GM18951 (cell line): ENCODE data around the gene TYK2.

Source experiments
- POLR2A ChIP-seq: IDR thresholded peaks from 4 replicates; pipeline ENCODE4 v1.6.1; 2011; ENCODE audit warnings: mild to moderate bottlenecking; ENCODE audit not compliant: insufficient read length, insufficient read depth; ENCODE audit errors: extremely low read depth
- in situ Hi-C: fragments of 300-500 bp; cut with MboI; formaldehyde crosslinking; loops from one replicate; pipeline ENCODE4 v1.12.0; 2022; ENCODE audit warnings: low sequenced_read_pairs, mixed read lengths, inconsistent platforms; ENCODE audit not compliant: unreplicated experiment

Gene TYK2

DNA sequence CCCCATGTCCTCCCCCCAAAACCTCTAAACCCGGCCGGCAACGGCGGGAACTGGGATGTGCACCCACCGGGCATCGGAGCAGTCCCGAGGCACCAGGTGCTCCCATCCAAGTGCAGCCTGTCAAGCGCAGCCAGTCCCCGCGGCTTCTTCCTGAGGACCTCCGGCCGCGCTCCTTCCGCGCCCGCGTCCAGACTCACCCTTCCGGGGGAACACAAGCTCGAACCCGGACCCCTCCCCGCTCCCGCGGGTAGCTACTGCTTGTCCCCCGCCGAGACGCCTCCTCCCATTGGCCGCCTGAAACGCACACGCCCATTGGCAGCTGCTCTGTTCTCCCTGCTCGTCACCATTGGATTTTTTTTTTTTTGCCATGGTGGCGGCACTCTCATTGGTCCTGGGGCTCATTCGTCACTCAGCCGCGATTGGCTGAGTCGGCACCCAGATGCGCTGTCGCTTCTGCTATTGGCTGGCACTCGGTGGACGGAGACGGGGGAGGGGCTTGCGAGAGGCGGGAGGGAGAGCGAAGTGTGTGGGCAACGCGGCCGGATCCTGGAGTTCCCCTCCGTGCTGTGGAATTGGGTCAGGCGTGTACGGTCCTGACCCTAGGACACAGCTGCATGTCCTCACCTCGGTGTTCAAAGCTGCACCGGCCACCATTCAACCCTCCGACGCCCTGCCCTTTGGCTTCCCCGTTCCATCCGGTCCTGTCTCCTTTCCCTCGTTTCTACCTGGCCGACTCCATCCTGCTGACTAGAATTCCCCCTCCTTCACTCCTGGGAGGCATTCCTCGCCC, at the start of gene TYK2:
TSS of gene TYK2 (minus strand) at position 260 of the 790 bp plus-strand sequence. CDS start 2,166 bp downstream, outside the sequence.
- in situ Hi-C loops = loop anchor here (5.0 to 25.0 kb wide), 2 partner anchors 113 to 443 kb away; partner anchors contain the start of gene OLFM2
- TF ChIP-seq POLR2A = peak; percentile 88

DNA sequence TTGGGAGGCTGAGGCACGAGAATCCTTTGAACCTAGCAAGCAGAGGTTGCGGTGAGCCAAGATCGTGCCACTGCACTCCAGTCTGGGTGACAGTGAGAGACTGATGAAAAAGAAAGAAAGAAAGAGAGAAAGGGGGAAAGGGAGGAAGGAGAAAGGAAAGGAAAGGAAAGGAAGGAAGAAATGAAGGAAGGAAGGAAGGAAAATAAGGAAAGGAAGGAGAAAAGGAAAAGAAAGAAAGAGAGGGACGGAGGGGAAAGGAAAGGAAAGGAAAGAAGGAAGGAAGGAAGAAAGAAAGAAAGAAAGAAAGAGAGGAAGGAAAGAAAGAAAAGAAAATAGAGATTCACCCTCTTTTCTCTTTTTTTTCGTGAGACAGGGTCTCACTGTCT, 48.6 kb upstream of the TYK2 start:
- in situ Hi-C loops = no loop called here
- no peak for TF ChIP-seq POLR2A

- in situ Hi-C loops = no loop called here
- no peak for TF ChIP-seq POLR2A
Observed at GRCh38 chr19:10427169-10427568, 46.8 kb upstream of the TYK2 start.

DNA sequence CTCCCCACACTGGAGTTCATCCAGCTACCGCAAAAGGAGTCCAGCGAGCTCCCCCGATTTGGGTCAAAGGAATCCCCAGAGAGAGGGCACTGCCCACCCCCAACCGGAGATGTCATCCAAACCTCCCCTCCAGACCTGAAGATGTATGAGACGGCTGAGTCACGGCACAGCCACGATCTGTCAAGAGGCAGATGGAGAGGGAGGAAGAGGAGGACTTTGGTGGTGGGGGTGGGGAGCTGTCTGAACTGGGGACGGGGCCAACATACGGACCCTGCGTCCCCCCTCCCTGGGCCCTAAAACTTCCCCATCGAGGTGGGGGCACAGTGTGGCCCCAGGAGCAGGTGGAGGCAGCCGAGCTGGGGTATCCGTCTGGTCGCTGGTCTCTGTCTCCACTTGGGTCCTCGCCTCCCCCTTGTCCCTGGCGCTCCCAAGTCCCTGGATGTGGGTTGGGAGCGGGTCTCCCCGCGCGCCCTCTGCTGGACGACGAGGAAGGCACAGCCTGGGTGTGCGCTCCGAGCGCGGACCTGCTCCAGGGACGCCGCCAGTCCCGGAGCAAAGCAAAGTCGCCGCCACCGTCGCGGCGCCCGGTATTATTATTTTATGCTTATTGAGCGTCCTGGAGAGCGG, 43.8 kb upstream of the TYK2 start:
- no peak for TF ChIP-seq POLR2A
- in situ Hi-C loops = no loop called here

DNA sequence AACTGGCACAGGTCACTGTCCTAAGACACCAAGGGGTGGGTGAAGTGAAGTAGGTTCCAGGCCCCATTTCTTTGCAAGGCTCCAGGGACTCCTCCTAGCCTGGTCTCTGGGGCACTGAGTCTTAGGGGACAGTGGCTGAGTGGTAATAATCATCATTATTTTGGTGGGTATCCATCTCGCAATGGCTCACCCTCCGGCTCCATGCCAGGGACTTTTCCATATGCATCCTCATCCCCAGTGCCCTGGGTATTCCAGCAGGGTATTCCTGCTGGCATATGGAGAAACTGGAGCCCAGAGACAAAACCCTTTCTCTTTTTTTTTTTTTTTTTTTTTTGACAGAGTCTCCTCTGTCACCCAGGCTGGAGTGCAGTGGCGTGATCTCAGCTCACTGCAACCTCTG, 42.5 kb upstream of the TYK2 start:
- TF ChIP-seq POLR2A = no peak
- in situ Hi-C loops = no loop called here

DNA sequence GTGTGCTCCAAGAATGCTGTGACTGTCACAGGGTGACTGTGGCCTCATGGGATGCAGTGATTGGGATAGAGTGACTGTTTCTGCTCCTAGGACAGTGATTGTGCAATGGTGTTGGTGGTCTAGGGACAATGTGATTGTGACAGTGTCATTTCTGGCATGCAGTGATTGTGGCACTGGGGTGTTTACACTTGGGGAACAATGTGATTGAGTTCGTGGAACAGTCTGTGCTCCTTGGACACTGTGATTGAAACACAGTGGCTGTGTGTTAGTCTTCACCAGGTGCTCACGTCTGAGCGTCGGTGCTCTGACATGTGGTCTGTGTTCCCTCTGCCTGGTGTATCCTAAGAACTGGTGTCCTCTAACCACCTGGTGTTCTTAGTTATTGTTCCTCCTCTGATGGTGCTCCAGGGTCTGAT, 41.7 kb upstream of the TYK2 start:
- no peak for TF ChIP-seq POLR2A

DNA sequence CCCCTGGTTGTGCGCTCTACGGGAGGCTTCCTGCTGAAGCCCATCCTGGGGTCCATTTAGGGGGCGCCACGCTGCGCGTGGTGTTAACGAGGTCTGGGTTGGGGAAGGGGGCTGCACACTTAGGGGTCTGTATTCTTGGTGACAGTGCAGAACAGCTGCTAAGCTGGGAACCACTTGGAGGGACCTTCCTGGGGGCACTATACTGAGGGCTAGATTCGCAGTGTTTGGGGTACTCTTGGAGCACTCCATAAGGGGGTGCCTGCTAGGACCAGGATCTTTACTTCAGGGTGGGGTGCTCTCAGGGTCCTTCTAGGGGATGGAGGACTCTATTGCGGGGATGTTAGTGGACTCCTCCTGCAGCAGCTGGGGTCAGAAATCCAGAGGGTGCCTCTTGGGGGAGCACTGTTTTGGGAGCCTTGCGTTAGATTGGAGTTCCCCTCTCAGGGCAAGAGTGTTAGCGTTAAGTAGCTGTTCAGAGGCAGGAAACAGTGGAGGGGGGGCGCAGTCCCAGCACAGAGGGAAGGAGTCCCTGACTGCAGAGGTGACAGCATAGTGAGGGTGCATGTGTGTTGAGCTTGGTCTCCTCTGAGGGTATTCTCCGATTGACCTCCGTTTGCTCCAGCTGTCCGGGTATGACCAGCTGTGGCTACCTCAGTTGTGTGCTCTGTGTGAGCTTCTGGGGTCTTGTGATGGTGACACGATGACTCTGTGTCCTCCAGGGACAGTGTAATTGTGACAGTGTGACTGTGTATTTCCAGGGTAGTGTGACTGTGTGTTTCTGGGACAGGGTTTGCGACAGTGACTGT, 41.1 kb upstream of the TYK2 start:
- in situ Hi-C loops = no loop called here
- TF ChIP-seq POLR2A = no peak

More for the DNA sequence above, 41.7 kb upstream of the TYK2 start:
- in situ Hi-C loops = no loop called here

GRCh38 chr19:10420444-10421239, 40.3 kb upstream of the TYK2 start, which contains the start of gene PDE4A:
TSS of gene PDE4A (plus strand) at chr19:10420538. CDS start at chr19:10420765, 227 bp downstream.
- TF ChIP-seq POLR2A = no peak
- in situ Hi-C loops = no loop called here

DNA sequence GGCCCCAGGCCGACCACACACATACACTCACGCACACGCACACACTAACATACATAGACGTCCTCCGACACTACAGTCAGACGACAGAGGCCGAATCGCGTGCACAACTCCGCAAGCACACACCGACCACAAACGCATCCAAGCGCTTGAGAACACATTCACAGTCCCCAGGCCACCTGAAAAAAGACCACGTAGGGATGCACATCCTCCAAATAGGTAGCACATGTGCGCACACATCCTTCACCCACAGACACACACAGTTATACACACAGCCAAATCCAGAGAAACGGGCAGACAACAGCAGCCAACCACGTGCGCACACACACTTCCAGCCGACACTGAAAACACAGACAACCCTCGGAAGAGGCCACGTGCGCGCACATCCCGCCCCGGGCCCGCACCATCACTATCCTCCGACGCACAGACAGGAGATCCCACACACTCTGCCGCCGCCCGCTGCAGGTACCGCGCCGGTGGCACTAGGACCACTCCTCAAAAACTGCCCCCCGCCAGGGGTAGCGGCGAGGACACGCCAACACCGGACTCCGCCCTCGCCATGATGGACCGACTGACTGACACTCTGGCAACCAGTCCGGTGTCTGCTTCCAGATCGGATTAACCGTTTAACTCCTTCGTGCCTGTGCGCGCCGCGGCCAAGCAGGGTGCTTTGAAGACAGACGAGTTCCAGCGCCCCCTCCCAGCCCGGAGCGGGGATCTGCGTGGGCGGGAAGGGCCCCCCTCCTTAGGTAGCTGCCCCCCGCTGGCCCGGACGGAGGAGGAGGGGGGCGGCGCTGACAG, 39.5 kb upstream of the TYK2 start:
- TF ChIP-seq POLR2A = no peak
- in situ Hi-C loops = no loop called here

GRCh38 chr19:10419200-10419645, 38.9 kb upstream of the TYK2 start:
- in situ Hi-C loops = no loop called here
- TF ChIP-seq POLR2A = no peak

- no peak for TF ChIP-seq POLR2A
- in situ Hi-C loops = no loop called here
Observed at GRCh38 chr19:10418485-10419199, 38.3 kb upstream of the TYK2 start.

DNA sequence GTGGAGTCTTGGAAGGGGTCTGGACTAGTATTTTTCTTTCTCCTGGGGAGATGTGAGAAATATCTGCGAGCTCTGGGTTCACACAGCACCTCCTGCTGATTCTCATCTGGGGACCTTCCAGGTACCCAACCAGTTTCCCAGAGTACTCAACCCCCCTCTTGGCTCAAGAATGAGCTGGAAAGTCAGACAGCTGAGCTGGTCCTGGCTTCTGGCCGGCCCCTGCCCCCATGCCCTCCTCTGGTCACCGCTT, 37.8 kb upstream of the TYK2 start:
- in situ Hi-C loops = no loop called here
- no peak for TF ChIP-seq POLR2A
